Fibroblast of villous mesenchyme (primary cell): Measurements from ENCODE around the gene THSD7B. TPM values are rescaled to one million over a fixed set of nuclear protein-coding genes. Genes with fewer than 3 reads are reported as not detected.

Experiments
- DNase-seq: peaks from one replicate; pipeline ENCODE4 v3.0.0-alpha.2; 2010; ENCODE audit warnings: low read depth
- H3K4me3 ChIP-seq: 2 replicates; pipeline ENCODE4 v1.5.1; 2011; ENCODE audit warnings: low read depth, mild to moderate bottlenecking, low read length
- CTCF ChIP-seq: IDR thresholded peaks from 2 replicates; pipeline ENCODE4 v1.5.1; 2012; ENCODE audit warnings: low read depth, mild to moderate bottlenecking, low read length; ENCODE audit not compliant: insufficient read depth
- total RNA-seq: library from RNA; depleted of rRNA; stranded (reverse); fragments of >200 nt; gene quantifications from 2 replicates; pipeline ENCODE4 v1.2.3, GENCODE V29; 2012

Gene THSD7B
- total RNA-seq, 1 donor, result 1.3 TPM

GRCh38 chr2:137387044-137387443, 621.7 kb downstream of the THSD7B start:
- no peak for DNase-seq
- no peak overlapping the region for H3K4me3 ChIP-seq
- TF ChIP-seq CTCF, result no peak

GRCh38 chr2:137405496-137405895, 640.2 kb downstream of the THSD7B start:
- DNase-seq, result no peak
- H3K4me3 ChIP-seq, result no peak overlapping the region
- TF ChIP-seq CTCF, result no peak

- no peak for DNase-seq
- no peak for TF ChIP-seq CTCF
These were observed 646.2 kb downstream of the THSD7B start for GRCh38 chr2:137411585-137411984.

DNA sequence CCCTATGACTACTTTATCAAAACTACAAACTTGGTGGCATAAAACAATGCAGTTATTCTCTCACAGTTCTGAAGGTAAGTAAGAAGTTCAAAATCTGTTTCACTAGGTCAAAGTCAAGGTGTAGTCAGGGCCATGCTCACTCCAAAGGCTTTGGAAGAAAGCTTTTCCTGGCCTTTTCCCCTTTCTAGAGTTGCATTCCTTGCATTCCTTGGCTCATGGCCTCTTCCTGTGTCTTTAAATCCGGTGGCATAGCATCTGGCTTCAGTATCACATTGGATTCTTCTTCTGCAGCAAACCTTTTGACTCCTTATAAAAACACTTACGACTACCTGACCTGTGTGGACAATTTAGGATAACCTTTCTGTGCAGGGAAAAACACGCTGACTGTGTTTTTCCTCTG, 655.4 kb downstream of the THSD7B start:
- DNase-seq, result no peak
- no peak overlapping the region for H3K4me3 ChIP-seq
- no peak for TF ChIP-seq CTCF

More at GRCh38 chr2:137411585-137411984, 646.2 kb downstream of the THSD7B start:
- H3K4me3 ChIP-seq, result no peak overlapping the region

GRCh38 chr2:137435162-137435561, 669.8 kb downstream of the THSD7B start:
- DNase-seq, result peak; percentile 12
- no peak for TF ChIP-seq CTCF
- H3K4me3 ChIP-seq, result no peak overlapping the region

GRCh38 chr2:137437386-137437785, 672.0 kb downstream of the THSD7B start:
- no peak for DNase-seq

More at GRCh38 chr2:137437386-137437785, 672.0 kb downstream of the THSD7B start:
- no peak overlapping the region for H3K4me3 ChIP-seq
- TF ChIP-seq CTCF, result no peak
